ENCODE results near the gene LGALS3BP.

The LGALS3BP gene

GRCh38 chr17:78967782-78968362 is 11.9 kb downstream of the LGALS3BP start:
- in situ Hi-C loops (cut with MboI; ENCODE audit: low sequenced_read_pairs), result loop anchor here (10.0 kb wide), 1 partner anchor 103 kb away; no protein-coding TSS in a partner anchor

- in situ Hi-C loops (cut with MboI; ENCODE audit: low sequenced_read_pairs), result loop anchor here (10.0 kb wide), 1 partner anchor 102 kb away; no protein-coding TSS in a partner anchor
Observed at GRCh38 chr17:78966910-78967600, 12.7 kb downstream of the LGALS3BP start.

DNA sequence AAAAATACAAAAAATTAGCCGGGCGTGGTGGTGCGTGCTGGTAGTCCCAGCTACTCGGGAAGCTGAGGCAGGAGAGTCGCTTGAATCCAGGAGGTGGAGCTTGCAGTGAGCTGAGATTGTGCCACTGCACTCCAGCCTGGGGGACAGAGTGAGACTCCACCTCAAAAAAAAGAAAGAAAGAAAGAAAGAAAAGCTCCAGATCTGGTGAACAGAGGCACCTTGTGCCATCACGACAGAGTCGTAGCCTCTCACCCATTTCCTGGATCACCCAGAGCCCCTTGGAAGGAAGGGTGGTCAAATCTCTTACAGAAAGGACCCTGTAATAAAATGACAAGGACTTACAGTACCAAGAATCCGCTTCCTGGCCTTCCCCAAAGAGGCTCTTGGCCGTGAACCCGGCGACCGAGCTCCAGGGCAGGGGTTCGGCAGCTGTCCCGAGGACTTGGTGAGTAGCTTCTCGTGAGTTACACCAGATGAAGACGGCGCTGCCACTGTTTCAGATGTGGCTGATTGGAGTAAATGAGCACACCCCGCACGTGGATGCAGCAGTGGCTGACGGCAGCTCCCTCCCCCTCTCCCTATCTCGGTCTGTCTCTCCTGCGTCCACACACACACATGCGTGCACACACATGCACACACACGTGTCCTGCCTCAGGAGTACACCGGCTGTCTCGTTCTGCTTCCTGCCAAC is 13.5 kb downstream of the LGALS3BP start:
- in situ Hi-C loops (cut with MboI; ENCODE audit: low sequenced_read_pairs), result loop anchor here (10.0 kb wide), 1 partner anchor 101 kb away; no protein-coding TSS in a partner anchor

GRCh38 chr17:78965491-78965924 is 14.2 kb downstream of the LGALS3BP start:
- in situ Hi-C loops (cut with MboI; ENCODE audit: low sequenced_read_pairs), result loop anchor here (10.0 kb wide), 1 partner anchor 101 kb away; no protein-coding TSS in a partner anchor

DNA sequence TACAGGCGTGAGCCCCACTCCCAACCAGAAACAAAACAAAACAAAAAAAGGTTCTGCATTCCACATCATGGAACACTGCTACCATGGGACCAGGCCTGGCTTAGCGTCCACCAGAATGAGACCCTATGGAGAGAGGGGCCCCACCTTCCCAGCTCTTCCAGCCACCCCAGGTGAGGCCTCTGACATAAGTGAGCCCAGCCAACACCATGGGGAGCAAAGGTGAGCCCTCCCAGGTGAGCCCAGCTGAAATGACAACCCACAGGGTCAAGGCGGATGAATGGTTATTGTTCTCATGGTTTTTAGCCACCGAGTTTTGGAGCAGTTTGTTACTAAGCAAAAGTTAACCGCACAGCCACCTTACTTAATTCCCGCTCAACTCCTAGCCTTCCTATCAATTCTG is 16.3 kb downstream of the LGALS3BP start:
- in situ Hi-C loops (cut with MboI; ENCODE audit: low sequenced_read_pairs), result loop anchor here (10.0 kb wide), 1 partner anchor 99 kb away; no protein-coding TSS in a partner anchor

DNA sequence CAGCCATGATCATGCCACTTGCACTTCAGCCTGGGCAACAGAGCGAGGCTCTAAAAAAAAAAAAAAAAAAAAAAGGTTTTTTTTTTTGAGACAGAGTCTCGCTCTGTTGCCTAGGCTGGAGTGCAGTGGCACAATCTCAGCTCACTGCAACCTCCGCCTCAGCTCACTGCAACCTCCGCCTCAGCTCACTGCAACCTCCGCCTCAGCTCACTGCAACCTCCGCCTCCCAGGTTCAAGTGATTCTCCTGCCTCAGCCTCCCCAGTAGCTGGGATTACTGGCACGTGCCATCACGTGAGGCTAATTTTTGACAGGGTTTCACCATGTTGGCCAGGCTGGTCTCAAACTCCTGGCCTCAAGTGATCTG is 16.8 kb downstream of the LGALS3BP start:
- in situ Hi-C loops (cut with MboI; ENCODE audit: low sequenced_read_pairs), result loop anchor here (10.0 kb wide), 1 partner anchor 98 kb away; no protein-coding TSS in a partner anchor

- in situ Hi-C loops (cut with MboI; ENCODE audit: low sequenced_read_pairs), result loop anchor here (10.0 kb wide), 1 partner anchor 98 kb away; no protein-coding TSS in a partner anchor
Observed at GRCh38 chr17:78962345-78962983, 17.3 kb downstream of the LGALS3BP start.

- in situ Hi-C loops (cut with MboI; ENCODE audit: low sequenced_read_pairs), result loop anchor here (10.0 kb wide), 1 partner anchor 97 kb away; no protein-coding TSS in a partner anchor
Observed at GRCh38 chr17:78961571-78961970, 18.2 kb downstream of the LGALS3BP start.

DNA sequence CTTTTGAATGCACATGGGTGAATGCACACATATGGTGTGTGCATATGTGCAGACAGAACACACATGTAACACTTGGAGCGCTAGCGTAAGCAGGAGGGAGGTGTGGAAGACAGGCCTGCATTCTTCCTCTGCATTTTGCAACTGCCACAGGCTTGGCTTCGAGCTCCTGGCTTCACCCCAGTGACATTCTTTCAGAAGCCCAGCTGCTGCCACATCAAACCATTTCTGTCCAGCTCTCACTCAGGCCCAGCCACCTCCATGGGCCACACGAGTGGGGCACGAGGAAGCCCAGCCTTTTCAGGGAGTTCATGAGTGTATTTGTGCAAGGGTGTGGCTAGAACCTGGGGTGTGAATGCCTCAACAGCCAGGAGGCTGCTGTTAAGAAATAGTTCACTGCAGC is 18.8 kb downstream of the LGALS3BP start:
- in situ Hi-C loops (cut with MboI; ENCODE audit: low sequenced_read_pairs), result loop anchor here (10.0 kb wide), 1 partner anchor 96 kb away; no protein-coding TSS in a partner anchor

GRCh38 chr17:78959803-78960202 is 19.9 kb downstream of the LGALS3BP start:
- in situ Hi-C loops (cut with MboI; ENCODE audit: low sequenced_read_pairs), result loop anchor here (10.0 kb wide), 1 partner anchor 95 kb away; no protein-coding TSS in a partner anchor

DNA sequence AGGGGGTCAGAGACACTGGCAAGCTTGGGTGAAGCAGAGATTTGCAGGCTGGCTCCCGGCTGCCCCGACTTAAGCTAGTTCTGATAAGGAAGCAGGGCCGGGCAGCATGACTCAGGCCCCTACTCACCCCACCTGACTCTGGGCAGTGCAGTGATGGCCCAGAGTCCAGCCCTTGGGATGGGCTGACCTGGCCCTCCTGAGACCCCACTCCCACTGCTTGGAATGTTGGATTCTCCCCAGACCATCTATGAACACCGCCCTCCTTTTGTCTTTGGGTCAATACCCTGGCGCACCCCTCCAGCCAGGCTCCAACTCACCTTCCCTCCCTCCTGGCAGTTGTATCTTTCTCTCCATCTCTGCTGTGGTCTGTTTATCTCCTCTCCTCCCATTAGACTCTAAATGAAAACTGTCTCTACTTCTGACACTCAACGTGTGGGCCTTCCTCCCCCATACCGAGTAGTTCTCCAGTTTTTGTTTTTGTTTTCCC is 21.0 kb downstream of the LGALS3BP start:
- in situ Hi-C loops (cut with MboI; ENCODE audit: low sequenced_read_pairs), result no loop called here

DNA sequence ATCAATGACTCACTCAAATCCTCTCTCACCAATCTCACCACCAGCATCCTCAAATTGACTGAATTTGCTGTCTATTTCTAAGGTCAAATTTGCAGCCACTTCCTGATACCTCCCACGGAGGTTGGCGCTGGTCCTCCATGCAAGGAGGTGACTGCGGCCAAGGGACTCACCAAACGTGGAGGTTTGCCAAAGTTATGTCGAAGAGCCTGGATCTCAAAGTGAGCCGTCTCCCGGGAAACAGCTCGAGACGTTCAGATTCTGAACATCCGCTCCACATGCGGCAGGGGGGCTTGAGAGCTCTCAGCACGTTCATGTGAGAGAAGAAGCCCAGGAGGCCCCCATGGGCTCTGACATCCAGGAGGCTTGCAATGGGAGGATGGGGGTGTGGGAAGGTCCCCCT is 22.6 kb downstream of the LGALS3BP start:
- in situ Hi-C loops (cut with MboI; ENCODE audit: low sequenced_read_pairs), result no loop called here

DNA sequence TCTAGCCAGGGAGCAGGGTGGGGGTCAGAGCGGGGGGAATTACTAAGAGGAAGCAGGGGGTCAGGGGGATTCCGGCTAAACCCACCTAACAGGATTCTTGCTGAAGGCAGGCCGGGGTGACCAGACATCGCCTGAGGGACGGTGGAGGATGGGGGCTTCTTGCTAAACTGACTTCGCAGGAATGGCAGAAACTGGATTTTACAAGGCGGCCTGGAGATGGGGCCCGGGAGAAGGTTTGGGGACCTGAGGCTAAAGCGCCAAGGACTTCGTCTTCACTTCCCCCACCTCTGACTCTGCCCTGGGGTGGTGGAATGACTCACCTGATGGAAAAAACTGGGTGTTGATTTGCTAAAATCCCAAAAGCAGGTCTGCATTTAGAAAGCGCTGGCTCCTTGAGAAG is 23.5 kb downstream of the LGALS3BP start:
- in situ Hi-C loops (cut with MboI; ENCODE audit: low sequenced_read_pairs), result no loop called here

DNA sequence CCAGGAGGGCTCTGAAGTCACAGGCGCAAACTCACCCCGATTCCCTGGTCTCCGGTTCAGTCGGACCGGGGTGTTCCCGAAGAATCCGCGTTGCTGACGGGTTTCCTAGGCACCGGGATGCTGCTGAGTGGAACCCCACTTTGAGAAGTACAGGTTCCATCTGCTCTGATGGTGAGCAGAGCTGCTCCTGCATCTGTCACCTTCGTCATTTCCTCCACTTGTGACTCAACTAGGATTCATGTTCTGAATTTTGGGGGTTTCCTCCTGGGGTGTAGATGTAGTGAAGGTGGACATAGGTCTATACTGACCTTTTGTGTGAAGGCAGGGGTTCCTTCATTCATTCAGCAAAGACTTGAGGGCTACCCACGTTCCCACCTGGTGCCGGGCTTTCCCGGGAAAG is 25.0 kb downstream of the LGALS3BP start:
- in situ Hi-C loops (cut with MboI; ENCODE audit: low sequenced_read_pairs), result no loop called here

DNA sequence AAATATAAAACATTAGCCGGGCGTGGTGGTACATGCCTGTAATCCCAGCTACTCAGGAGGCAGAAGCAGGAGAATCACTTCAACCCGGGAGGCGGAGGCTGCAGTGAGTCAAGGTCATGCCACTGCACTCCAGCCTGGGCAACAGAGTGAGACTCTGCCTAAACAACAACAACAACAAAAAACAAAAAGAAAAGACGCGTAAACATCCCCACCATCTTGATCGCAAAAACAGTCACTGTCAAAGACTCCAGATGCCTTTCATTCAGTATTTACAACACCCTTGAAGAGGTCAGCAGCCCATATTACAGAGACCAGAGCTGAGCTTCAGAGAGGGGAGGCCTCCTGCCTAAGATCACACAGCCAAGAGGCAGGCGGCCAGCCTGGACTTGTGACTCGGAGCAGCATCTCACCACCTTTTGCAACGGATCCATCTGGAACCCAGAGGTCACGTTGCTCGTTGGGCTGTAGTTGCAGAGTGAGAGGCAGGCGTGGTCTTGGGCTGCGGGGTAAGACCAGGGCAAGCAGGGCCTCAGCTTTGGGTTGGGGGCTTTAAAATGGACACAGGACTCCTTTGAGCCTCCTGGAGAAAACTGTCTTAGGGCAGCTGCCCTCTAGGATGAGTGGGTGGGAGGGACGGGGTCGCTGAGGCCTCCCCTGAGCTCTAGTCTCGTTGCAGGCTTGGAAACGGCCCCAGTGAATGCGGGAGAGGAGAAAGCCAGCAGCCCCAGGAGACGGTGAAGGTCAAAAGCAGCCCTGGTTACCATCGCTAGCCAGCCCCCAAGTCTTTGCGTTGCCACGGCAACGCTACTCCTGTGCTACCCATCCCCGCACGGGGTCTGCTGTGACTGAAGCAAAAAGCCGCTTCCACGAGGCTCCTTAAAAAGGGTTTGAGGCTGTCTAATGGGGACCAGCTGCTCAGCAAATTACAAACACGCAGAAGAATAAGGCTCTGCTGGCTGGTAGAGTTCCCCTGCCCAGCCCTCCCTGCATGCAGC is 26.1 kb downstream of the LGALS3BP start:
- in situ Hi-C loops (cut with MboI; ENCODE audit: low sequenced_read_pairs), result no loop called here

DNA sequence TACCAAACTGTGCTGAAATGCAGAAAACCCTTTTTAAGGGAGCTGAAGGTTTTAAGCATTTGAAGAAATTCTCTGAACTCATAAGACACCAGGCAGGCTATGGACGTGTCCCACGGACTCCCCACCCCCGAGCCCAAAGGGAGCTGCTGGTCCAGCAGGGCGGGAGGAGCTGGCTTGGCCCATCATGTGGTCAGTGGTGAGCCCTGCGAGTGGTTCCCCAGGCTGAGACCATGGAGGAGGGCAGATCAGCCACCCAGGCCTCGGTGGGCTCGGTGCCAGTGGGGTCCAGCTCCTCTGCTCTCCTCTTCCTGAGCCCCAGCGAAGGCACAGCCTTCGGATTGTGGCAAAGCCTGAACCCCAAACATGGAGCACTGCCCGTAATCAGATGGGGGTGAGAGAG is 27.0 kb downstream of the LGALS3BP start:
- in situ Hi-C loops (cut with MboI; ENCODE audit: low sequenced_read_pairs), result no loop called here

DNA sequence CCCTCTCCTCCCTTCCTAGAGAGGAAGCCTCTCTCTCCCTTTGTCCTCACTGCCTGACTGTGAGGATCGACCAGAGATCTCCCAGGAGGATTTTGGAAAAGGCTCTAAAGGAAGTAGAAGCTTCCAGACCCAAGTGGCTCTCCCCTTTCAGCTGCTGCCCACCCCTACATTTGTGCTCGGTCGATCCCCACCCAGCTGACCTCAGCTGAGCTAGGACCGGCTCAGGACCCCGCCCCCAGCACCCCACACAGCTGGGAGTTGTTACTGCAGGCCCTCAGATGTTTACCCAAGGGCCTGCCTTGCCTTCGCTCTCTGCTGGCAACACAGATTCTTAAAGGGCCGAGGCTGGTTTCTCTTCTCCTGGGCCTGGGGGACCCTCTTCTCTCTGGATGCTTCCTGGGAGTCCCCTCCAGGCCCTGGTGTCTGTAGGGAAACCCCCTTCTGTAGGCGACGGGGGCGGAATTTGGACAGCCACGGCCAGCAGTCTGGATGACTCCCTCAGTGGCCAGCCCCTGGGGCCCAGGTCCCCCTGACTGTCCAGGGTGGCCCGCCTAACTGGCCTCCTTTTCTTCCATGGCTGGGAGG is 27.7 kb downstream of the LGALS3BP start:
- in situ Hi-C loops (cut with MboI; ENCODE audit: low sequenced_read_pairs), result no loop called here

DNA sequence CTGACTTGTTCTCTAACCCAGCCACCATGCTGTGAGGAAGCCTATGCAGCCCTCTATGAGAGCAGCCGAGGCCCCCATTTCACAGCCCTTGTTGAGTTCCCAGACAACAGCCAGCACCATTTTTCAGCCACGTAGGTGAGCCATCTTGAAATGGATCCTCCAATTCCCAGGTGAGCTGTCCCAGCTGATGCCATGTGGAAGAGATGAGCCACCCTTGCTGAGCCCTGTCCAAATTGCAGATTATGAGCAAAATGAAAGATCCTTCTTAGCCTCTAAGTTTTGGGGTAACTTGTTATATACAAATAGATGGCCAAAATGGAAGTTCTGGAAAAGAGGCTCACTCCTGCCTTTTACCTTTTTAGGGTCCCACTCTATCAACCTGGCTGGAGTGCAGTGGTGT is 28.9 kb downstream of the LGALS3BP start:
- in situ Hi-C loops (cut with MboI; ENCODE audit: low sequenced_read_pairs), result no loop called here

Measured in HL-60/S4 treated with phorbol 12-myristate 13-acetate at 8.2 ng/mL for 4 days and 3 days (cell line).